Neutrophil (primary cell): ENCODE results near the gene BPHL.
"Not testable (repeated sequence)": the region's sequence is repeated elsewhere in the genome, so short reads cannot be mapped to it uniquely, and the experiment has no call there.

Experiments used
- H3K27ac ChIP-seq: fragments of 200-600 bp; sonication (generic); 2 replicates; pipeline ENCODE4 v1.5.1; 2016; ENCODE audit warnings: mild to moderate bottlenecking, moderate library complexity
- H3K27me3 ChIP-seq: fragments of 200-600 bp; sonication (generic); 2 replicates; pipeline ENCODE4 v1.6.0; 2016; ENCODE audit warnings: mild to moderate bottlenecking
- H3K36me3 ChIP-seq: fragments of 200-600 bp; sonication (generic); 2 replicates; pipeline ENCODE4 v1.5.1; 2017
- H3K4me1 ChIP-seq, 2 experiments: fragments of 200-600 bp in 1 of 2; sonication (generic) in 1 of 2; 1 replicate in 1 of 2; 2 replicates in 1 of 2; pipeline versions ENCODE4 v1.5.1 to v1.6.1; 2013 to 2016; ENCODE audit warnings: low read depth in 1 of 2, low read length in 1 of 2, mild to moderate bottlenecking in 1 of 2, moderate library complexity in 1 of 2; ENCODE audit not compliant: control insufficient read depth in 1 of 2, insufficient read depth in 1 of 2
- H3K4me3 ChIP-seq, 2 experiments: fragments of 200-600 bp in 1 of 2; sonication (generic) in 1 of 2; 1 replicate in 1 of 2; 2 replicates in 1 of 2; pipeline ENCODE4 v1.5.1; 2013 to 2016; ENCODE audit warnings: low read depth in 1 of 2, low read length in 1 of 2, mild to moderate bottlenecking in 1 of 2, moderate library complexity in 1 of 2
- H3K9me3 ChIP-seq: fragments of 200-600 bp; sonication (generic); 2 replicates; pipeline ENCODE4 v1.5.1; 2016
- TF ChIP-seq, protein P1 (sequence below): fragments of 200-600 bp; sonication (generic); IDR thresholded peaks from 2 replicates; pipeline ENCODE4 v1.5.1; 2016; ENCODE audit warnings: antibody characterized with exemption

Gene BPHL

DNA sequence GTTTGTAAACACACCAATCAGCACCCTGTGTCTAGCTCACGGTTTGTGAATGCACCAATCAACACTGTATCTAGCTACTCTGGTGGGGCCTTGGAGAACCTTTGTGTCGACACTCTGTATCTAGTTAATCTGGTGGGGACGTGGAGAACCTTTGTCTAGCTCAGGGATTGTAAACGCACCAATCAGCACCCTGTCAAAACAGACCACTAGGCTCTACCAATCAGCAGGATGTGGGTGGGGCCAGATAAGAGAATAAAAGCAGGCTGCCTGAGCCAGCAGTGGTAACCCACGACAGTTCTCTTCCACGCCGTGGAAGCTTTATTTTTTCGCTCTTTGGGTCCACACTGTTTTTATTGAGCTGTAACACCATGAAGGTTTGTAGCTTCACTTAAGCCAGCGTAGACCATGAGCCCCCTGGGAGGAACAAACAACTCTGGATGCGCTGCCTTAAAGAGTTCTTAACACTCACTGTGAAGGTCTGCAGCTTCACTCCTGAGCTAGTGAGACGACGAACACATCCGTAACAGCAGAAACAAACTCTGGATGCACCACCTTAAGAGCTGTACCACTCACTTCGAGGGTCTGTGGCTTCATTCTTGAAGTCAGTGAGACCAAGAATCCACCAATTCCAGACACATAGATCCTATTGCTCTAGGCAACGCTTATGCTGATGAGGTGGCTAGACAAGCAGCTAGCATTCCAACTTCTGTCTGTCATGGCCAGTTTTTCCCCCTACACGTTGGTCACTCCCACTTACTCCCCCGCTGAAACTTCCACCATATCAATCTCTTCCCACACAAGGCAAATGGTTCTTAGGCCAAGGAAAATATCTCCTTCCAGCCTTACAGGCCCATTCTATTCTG is 53.0 kb downstream of the BPHL start:
- H3K4me3 ChIP-seq, H3K4me1 ChIP-seq, H3K27ac ChIP-seq, H3K9me3 ChIP-seq, H3K36me3 ChIP-seq: not testable (repeated sequence)
- peaks cover 21% of the 10 kb centered on the region for H3K27me3 ChIP-seq

GRCh38 chr6:3172789-3173188 is 54.3 kb downstream of the BPHL start:
- not testable (repeated sequence) for H3K4me1 ChIP-seq, H3K4me3 ChIP-seq, H3K9me3 ChIP-seq, H3K36me3 ChIP-seq, H3K27ac ChIP-seq
- H3K27me3 ChIP-seq, result peaks cover 12% of the 10 kb centered on the region

- not testable (repeated sequence) for H3K36me3 ChIP-seq, H3K9me3 ChIP-seq, H3K4me3 ChIP-seq, H3K27ac ChIP-seq, H3K4me1 ChIP-seq, H3K27me3 ChIP-seq
These were observed 55.2 kb downstream of the BPHL start for GRCh38 chr6:3173636-3174089.

DNA sequence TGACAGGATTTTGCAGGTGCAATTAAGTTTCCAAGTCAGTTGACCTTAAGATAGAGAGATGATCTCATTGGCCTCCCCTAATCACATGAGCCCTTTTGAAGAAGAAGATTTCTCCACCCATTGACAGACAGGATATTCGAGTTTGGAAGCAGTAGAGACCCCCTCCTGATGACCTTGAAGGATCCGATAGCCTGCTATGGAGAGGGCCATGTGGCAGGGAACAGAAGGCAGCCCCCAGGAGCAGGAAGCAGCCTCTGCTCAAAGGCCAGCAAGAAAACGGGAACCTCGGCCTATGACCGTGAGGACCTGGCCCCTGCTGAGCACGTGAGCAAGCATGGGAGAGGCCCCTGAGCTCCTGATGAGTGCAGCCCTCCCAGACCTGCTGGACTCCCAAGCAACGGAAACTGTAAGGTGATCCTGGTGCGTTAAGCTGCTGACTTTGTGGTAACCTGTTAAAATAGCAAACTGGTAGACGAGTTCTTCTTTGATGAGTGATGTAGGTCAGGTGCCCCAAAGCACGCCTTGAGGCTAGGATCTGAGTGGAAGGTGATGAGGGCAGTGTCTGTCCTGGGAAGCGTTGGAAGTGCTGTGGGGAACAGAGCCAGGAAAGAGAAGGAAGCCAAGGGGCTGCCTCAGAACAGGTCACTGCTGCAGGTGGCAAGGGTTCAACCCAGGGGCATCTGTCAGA is 57.3 kb downstream of the BPHL start:
- TF ChIP-seq, protein P1, sequence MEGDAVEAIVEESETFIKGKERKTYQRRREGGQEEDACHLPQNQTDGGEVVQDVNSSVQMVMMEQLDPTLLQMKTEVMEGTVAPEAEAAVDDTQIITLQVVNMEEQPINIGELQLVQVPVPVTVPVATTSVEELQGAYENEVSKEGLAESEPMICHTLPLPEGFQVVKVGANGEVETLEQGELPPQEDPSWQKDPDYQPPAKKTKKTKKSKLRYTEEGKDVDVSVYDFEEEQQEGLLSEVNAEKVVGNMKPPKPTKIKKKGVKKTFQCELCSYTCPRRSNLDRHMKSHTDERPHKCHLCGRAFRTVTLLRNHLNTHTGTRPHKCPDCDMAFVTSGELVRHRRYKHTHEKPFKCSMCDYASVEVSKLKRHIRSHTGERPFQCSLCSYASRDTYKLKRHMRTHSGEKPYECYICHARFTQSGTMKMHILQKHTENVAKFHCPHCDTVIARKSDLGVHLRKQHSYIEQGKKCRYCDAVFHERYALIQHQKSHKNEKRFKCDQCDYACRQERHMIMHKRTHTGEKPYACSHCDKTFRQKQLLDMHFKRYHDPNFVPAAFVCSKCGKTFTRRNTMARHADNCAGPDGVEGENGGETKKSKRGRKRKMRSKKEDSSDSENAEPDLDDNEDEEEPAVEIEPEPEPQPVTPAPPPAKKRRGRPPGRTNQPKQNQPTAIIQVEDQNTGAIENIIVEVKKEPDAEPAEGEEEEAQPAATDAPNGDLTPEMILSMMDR, result no peak
- peaks cover 14% of the 10 kb centered on the region for H3K27me3 ChIP-seq
- no peak overlapping the region for H3K4me3 ChIP-seq
- H3K4me1 ChIP-seq, result no peaks in the 10 kb centered on the region
- H3K9me3 ChIP-seq, result no peaks in the 10 kb centered on the region
- H3K36me3 ChIP-seq, result no peaks in the 10 kb centered on the region
- no peak overlapping the region for H3K27ac ChIP-seq

DNA sequence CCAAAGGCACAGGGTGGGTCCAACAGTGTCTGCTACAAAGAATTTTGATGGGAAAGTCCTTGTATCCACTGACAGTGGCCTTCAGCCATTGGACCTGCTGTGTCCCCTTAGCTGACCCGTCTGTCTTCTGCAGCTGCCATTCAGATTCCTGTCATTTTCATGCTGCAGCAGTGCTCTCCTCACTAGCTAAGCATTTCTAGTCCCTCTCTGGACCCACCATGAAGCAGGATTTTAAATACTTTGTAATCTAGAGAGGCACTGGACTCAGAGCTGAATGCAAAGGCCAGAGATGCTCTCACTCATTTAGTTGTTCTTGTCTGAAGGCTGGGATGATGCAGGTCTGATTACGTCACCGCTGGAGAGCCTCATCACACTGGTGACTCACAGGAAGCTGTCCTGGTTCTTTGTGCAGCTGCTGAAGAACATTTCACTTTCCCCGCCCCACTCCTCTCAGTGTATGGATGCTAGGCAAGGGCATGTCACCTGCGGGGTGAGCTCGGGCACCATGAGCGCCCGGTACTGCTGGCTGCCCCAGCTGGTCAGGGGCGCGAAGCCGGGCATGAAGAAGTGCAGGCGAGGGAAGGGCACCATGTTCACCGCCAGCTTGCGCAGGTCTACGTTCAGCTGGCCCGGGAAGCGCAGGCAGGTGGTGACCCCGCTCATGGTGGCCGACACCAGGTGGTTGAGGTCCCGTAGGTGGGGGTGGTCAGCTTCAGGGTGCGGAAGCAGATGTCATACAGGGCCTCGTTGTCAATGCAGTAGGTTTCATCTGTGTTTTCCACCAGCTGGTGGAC is 58.2 kb downstream of the BPHL start:
- TF ChIP-seq, protein P1, result no peak

GRCh38 chr6:3178666-3179065 is 60.2 kb downstream of the BPHL start:
- not testable (repeated sequence) for H3K4me1 ChIP-seq, H3K4me3 ChIP-seq, H3K36me3 ChIP-seq, H3K27ac ChIP-seq, H3K9me3 ChIP-seq
- H3K27me3 ChIP-seq, result peaks cover 14% of the 10 kb centered on the region

More for the DNA sequence above, 58.2 kb downstream of the BPHL start:
- no peak overlapping the region for H3K4me3 ChIP-seq
- no peaks in the 10 kb centered on the region for H3K9me3 ChIP-seq
- peaks cover 14% of the 10 kb centered on the region for H3K27me3 ChIP-seq
- H3K4me1 ChIP-seq, result peaks cover 3 to 4% of the 10 kb centered on the region in 2 experiments
- H3K27ac ChIP-seq, result no peak overlapping the region
- no peaks in the 10 kb centered on the region for H3K36me3 ChIP-seq

DNA sequence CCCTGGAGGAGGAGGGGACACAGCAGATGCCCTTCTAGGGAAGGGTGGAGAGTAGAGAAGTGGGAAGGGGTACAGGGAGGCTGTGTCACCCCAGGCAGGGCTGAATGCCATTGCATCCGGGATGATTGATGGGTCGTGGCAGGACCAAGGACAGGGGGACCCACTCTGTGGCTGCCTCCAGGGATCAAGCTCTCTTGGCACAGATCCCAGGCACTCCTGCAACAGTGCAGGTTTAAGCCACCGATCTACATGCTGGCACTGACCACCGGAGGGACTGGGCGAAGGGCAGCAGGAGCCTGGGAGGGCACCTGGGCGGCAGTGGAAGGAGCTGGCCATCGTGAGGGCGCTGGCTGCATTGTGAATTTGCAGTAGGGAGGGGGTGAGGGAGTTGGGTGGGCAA is 61.4 kb downstream of the BPHL start:
- H3K27ac ChIP-seq, H3K9me3 ChIP-seq, H3K4me3 ChIP-seq, H3K36me3 ChIP-seq: not testable (repeated sequence)
- Histone ChIP-seq H3K27me3 (peaks cover 14% of the 10 kb centered on the region), H3K4me1 (peaks cover 10 to 11% of the 10 kb centered on the region in 2 experiments)
